Mesenchymal stem cell (in vitro differentiated cells and primary cell): ENCODE results near the gene AP1S1.

Experiments
- DNase-seq: peaks from one replicate; pipeline ENCODE4 v3.0.0-alpha.2; 2013
- H2AFZ ChIP-seq: one replicate; pipeline ENCODE4 v1.6.1; 2013; ENCODE audit warnings: low read depth, mild to moderate bottlenecking, control low read depth, inconsistent platforms, low read length, moderate library complexity
- H2AK5ac ChIP-seq: 2 replicates; pipeline ENCODE4 v1.6.1; 2013; ENCODE audit warnings: low read length, moderate library complexity, mild to moderate bottlenecking, inconsistent platforms; ENCODE audit not compliant: severe bottlenecking
- H2BK120ac ChIP-seq: one replicate; pipeline ENCODE4 v1.6.1; 2013; ENCODE audit warnings: low read depth, mild to moderate bottlenecking, inconsistent platforms, low read length, moderate library complexity
- H2BK12ac ChIP-seq, 2 experiments: one replicate each; pipeline ENCODE4 v1.6.1; 2013; ENCODE audit warnings: inconsistent platforms in 2 of 2, low read length in 2 of 2, mild to moderate bottlenecking in 2 of 2, moderate library complexity in 2 of 2, control low read depth in 1 of 2
- H2BK15ac ChIP-seq: one replicate; pipeline ENCODE4 v1.6.1; 2013; ENCODE audit warnings: mild to moderate bottlenecking, low read depth, inconsistent platforms; ENCODE audit not compliant: poor library complexity, severe bottlenecking
- H2BK5ac ChIP-seq: 2 replicates; pipeline ENCODE4 v1.6.1; 2013; ENCODE audit warnings: low read depth, mild to moderate bottlenecking, low read length, control low read depth, inconsistent platforms; ENCODE audit not compliant: poor library complexity, severe bottlenecking
- H3K14ac ChIP-seq, 2 experiments: one replicate each; pipeline ENCODE4 v1.6.1; 2013; ENCODE audit warnings: inconsistent platforms in 2 of 2, low read length in 2 of 2, control low read depth in 1 of 2, mild to moderate bottlenecking in 1 of 2, moderate library complexity in 1 of 2
- H3K18ac ChIP-seq, 2 experiments: one replicate each; pipeline ENCODE4 v1.6.1; 2013; ENCODE audit warnings: inconsistent platforms in 2 of 2, low read length in 2 of 2, control low read depth in 1 of 2, low read depth in 1 of 2, mild to moderate bottlenecking in 1 of 2
- H3K23ac ChIP-seq, 2 experiments: one replicate each; pipeline ENCODE4 v1.6.1; 2013; ENCODE audit warnings: inconsistent platforms in 2 of 2, low read length in 2 of 2, mild to moderate bottlenecking in 2 of 2, moderate library complexity in 2 of 2, control low read depth in 1 of 2
- H3K27ac ChIP-seq: 2 replicates; pipeline ENCODE4 v1.5.1; 2013; ENCODE audit warnings: mild to moderate bottlenecking, moderate library complexity, low read length, control low read depth, inconsistent platforms; ENCODE audit not compliant: poor library complexity, severe bottlenecking
- H3K27me3 ChIP-seq, 2 experiments: 2 replicates each; pipeline versions ENCODE4 v1.6.1 to v1.7.0; 2013; ENCODE audit warnings: low read length in 2 of 2, mild to moderate bottlenecking in 2 of 2, moderate library complexity in 2 of 2, control low read depth in 1 of 2, inconsistent platforms in 1 of 2; ENCODE audit not compliant: control insufficient read depth in 1 of 2, insufficient read depth in 1 of 2
- H3K36me3 ChIP-seq, 2 experiments: 2 replicates each; pipeline versions ENCODE4 v1.6.1 to v1.7.0; 2013; ENCODE audit warnings: low read length in 2 of 2, control low read depth in 1 of 2, inconsistent platforms in 1 of 2, low read depth in 1 of 2, mild to moderate bottlenecking in 1 of 2; ENCODE audit not compliant: insufficient read depth in 2 of 2, control insufficient read depth in 1 of 2
- H3K4ac ChIP-seq, 2 experiments: one replicate each; pipeline ENCODE4 v1.6.1; 2013; ENCODE audit warnings: inconsistent platforms in 2 of 2, low read length in 2 of 2, mild to moderate bottlenecking in 2 of 2, moderate library complexity in 2 of 2, control low read depth in 1 of 2, low read depth in 1 of 2
- H3K4me1 ChIP-seq: 2 replicates; pipeline ENCODE4 v1.6.1; 2013; ENCODE audit warnings: low read depth, low read length, control low read depth; ENCODE audit not compliant: control insufficient read depth, insufficient read depth
- H3K4me2 ChIP-seq: 2 replicates; pipeline ENCODE4 v1.6.1; 2013; ENCODE audit warnings: low read length, mild to moderate bottlenecking, inconsistent platforms; ENCODE audit not compliant: poor library complexity, severe bottlenecking
- H3K4me3 ChIP-seq, 2 experiments: 2 replicates each; pipeline versions ENCODE4 v1.5.1 to v1.7.0; 2013; ENCODE audit warnings: low read length in 2 of 2, mild to moderate bottlenecking in 2 of 2, control low read depth in 1 of 2, low read depth in 1 of 2; ENCODE audit not compliant: insufficient read depth in 1 of 2
- H3K79me1 ChIP-seq: replicated peaks from 2 replicates; pipeline ENCODE4 v1.6.1; 2013; ENCODE audit warnings: mild to moderate bottlenecking, control low read depth, low read length, inconsistent platforms; ENCODE audit not compliant: poor library complexity, severe bottlenecking
- H3K9ac ChIP-seq: 2 replicates; pipeline ENCODE4 v1.7.0; 2013; ENCODE audit warnings: mild to moderate bottlenecking, low read length, moderate library complexity
- H3K9me3 ChIP-seq: 2 replicates; pipeline ENCODE4 v1.7.0; 2013; ENCODE audit warnings: mild to moderate bottlenecking, low read length; ENCODE audit not compliant: control insufficient read depth
- H4K8ac ChIP-seq: one replicate; pipeline ENCODE4 v1.6.1; 2013; ENCODE audit warnings: inconsistent platforms, mild to moderate bottlenecking, low read length, moderate library complexity
- H4K91ac ChIP-seq: one replicate; pipeline ENCODE4 v1.6.1; 2013; ENCODE audit warnings: mild to moderate bottlenecking, low read length, inconsistent platforms
- WGBS: methylation state at CpG from one replicate; pipeline ENCODE4 v1.1.7; 2013; ENCODE audit warnings: mixed read lengths; 5-methylcytosine and 5-hydroxymethylcytosine counted together

The AP1S1 gene

DNA sequence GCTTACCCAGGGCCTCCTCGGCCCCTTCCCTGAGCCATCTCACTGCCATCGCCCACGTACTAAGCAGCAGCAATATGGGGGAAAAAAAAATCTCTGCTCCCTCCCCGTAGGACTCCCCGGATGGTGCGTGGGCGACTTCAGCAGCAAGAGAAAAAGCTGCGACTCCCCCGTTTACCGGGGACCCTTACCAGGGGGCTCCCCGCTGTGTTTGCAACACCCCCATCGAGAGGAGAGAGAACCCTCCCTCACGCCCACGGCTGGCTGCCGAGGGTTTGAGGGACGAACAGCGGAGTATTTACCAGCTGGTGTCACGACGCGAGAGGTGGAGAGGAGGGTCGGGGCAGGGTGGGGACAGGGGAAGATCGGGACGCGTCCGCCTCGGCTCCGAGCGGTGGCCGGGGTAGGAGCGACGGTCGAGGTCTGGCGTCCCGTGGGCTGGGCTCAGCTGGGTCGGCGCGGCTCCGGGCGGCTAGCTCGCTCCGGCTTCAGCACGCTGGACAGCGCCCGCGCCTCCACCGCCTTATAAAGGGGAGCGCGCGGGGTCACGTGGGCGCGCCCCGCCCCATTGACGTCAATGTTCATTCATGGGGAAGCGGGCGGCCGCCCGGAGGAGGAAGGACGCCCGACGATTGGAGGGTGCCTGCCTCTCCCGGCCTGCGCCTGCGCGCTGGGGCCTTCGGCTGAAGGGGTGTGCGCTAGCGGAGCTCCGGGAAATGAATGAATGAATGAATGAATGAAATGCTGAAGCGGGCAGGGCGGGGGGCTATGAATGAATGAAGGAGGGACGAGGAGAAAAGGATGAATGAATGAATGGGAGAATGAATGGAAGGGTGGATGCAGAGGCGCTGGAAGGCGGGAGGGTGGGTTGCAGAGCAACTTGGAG, 11.0 kb downstream of the AP1S1 start, which contains the start of gene VGF:
Gene VGF (minus strand): TSS at position 495 of the 883 bp plus-strand sequence. CDS start 726 bp downstream, outside the sequence.
- peak within 1 kb of the TSS in 1 of 2 experiments; percentile 42 for H3K23ac ChIP-seq
- peaks cover 55 to 68% of the 10 kb centered on the region in 2 experiments for H3K27me3 ChIP-seq
- no peak within 1 kb of the TSS for H3K27ac ChIP-seq
- no peak within 1 kb of the TSS for H4K8ac ChIP-seq
- no peak within 1 kb of the TSS for H4K91ac ChIP-seq
- peaks cover 65% of the 10 kb centered on the region for H3K4me1 ChIP-seq
- peak within 1 kb of the TSS in 1 of 2 experiments; percentile 71 for H3K4me3 ChIP-seq
- H2AFZ ChIP-seq = no peak within 1 kb of the TSS
- no peaks in the 10 kb centered on the region for H3K9me3 ChIP-seq
- no peak within 1 kb of the TSS for H2BK15ac ChIP-seq
- H3K14ac ChIP-seq = no peak within 1 kb of the TSS
- H2BK12ac ChIP-seq = no peak within 1 kb of the TSS
- no peak within 1 kb of the TSS for H3K4ac ChIP-seq
- WGBS = 2% methylated on average over 74 of the region's 74 CpGs
- H2BK120ac ChIP-seq = no peak within 1 kb of the TSS
- DNase-seq = peak; percentile 93
- no peak within 1 kb of the TSS for H3K18ac ChIP-seq
- H2AK5ac ChIP-seq = no peak within 1 kb of the TSS
- H3K36me3 ChIP-seq = peaks cover 11 to 15% of the 10 kb centered on the region in 2 experiments
- no peak within 1 kb of the TSS for H2BK5ac ChIP-seq
- H3K9ac ChIP-seq = no peak within 1 kb of the TSS
- no peaks in the 10 kb centered on the region for H3K79me1 ChIP-seq
- H3K4me2 ChIP-seq = peak within 1 kb of the TSS; percentile 92

DNA sequence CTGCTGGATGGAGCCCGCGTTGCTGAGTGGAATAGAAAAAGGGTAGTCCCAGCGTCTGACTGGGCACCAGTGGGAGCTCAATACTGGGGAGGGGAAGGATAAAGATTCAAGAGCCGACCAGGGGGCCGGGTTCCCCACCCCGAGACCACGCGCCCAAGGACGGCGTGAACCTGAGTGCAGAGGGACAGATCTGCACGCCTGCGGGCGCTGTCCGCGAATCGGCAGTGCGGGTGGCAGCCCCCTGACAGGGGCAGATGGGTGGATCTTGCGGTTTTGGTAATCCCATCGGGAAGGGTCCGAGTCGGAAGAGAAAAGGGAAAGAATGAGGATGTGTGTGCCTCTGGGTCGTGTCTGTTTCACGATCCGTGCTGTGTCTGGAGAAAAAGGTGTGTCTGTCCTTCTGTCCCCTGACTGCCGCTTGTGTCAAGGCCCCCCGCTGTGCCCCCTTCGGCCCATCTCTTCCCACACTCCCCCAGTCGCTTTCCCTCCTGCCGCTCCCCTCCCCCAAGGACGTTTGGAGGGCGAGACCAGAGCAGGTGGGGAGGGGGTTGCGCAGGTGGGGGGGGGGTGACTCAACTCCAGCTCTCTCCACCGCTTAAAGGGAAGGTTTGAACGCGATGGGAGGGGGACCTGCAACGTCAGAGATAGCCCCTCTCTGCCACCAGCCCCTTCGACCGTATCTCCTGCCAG, 11.8 kb downstream of the AP1S1 start:
- peak overlapping the region in 1 of 2 experiments; percentile 42 for H3K23ac ChIP-seq
- H3K4ac ChIP-seq = no peak overlapping the region
- no peak overlapping the region for H2BK15ac ChIP-seq
- H3K9me3 ChIP-seq = no peaks in the 10 kb centered on the region
- no peak overlapping the region for H4K8ac ChIP-seq
- H2BK5ac ChIP-seq = no peak overlapping the region
- peaks cover 9 to 13% of the 10 kb centered on the region in 2 experiments for H3K36me3 ChIP-seq
- H3K27me3 ChIP-seq = peaks cover 63 to 76% of the 10 kb centered on the region in 2 experiments
- H3K27ac ChIP-seq = no peak overlapping the region
- H2BK120ac ChIP-seq = no peak overlapping the region
- no peak overlapping the region for H3K9ac ChIP-seq
- no peak for DNase-seq
- H3K4me1 ChIP-seq = peaks cover 59% of the 10 kb centered on the region
- no peak overlapping the region for H2BK12ac ChIP-seq
- H3K4me2 ChIP-seq = peak overlapping the region; percentile 51
- WGBS = 2% methylated on average over 19 of the region's 38 CpGs
- H4K91ac ChIP-seq = no peak overlapping the region
- no peaks in the 10 kb centered on the region for H3K79me1 ChIP-seq
- H3K4me3 ChIP-seq = peak overlapping the region in 1 of 2 experiments; percentile 71
- no peak overlapping the region for H3K18ac ChIP-seq
- H3K14ac ChIP-seq = no peak overlapping the region
- no peak overlapping the region for H2AK5ac ChIP-seq
- no peak overlapping the region for H2AFZ ChIP-seq

DNA sequence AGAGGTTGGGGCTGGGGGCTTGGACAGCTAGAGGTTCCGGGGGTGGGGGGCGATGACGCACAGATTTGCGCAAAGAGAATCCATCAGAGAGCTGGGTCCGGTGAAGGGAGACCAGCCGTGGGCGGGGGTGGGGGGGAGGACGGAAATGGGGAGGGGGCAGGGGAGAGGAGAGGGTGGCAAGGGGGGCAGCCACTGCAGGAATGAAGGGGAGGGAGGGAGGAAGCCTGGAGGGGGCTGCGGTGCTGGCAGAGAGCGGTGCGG, 12.3 kb downstream of the AP1S1 start:
- Histone ChIP-seq H3K4ac (no peak overlapping the region), H3K4me1 (peaks cover 58% of the 10 kb centered on the region), H4K91ac (no peak overlapping the region), H3K23ac (peak overlapping the region in 1 of 2 experiments; percentile 43), H3K27me3 (peaks cover 67 to 81% of the 10 kb centered on the region in 2 experiments), H3K36me3 (peaks cover 4 to 10% of the 10 kb centered on the region in 2 experiments), H2BK5ac (no peak overlapping the region), H3K9me3 (no peaks in the 10 kb centered on the region), H2AFZ (no peak overlapping the region), H3K4me3 (no peak overlapping the region), H3K27ac (no peak overlapping the region), H2AK5ac (no peak overlapping the region), H3K14ac (no peak overlapping the region), H3K18ac (no peak overlapping the region), H3K79me1 (no peaks in the 10 kb centered on the region), H3K4me2 (no peak overlapping the region), H4K8ac (no peak overlapping the region), H2BK120ac (no peak overlapping the region), H2BK12ac (no peak overlapping the region), H3K9ac (no peak overlapping the region), H2BK15ac (no peak overlapping the region)
- 2% methylated on average over 7 of the region's 11 CpGs for WGBS
- no peak for DNase-seq
